GM12875 (cell line): Measurements from ENCODE around the gene TNS1.

Experiments used
- H3K4me3 ChIP-seq: one replicate; pipeline ENCODE4 v1.5.1; 2011; ENCODE audit warnings: low read depth, low read length, control low read depth
- CTCF ChIP-seq: IDR thresholded peaks from 2 replicates; pipeline ENCODE4 v1.5.1; 2011; ENCODE audit warnings: low read depth, mild to moderate bottlenecking, control low read depth, inconsistent platforms, low read length, moderate library complexity, borderline replicate concordance; ENCODE audit not compliant: insufficient read depth

TNS1 gene

DNA sequence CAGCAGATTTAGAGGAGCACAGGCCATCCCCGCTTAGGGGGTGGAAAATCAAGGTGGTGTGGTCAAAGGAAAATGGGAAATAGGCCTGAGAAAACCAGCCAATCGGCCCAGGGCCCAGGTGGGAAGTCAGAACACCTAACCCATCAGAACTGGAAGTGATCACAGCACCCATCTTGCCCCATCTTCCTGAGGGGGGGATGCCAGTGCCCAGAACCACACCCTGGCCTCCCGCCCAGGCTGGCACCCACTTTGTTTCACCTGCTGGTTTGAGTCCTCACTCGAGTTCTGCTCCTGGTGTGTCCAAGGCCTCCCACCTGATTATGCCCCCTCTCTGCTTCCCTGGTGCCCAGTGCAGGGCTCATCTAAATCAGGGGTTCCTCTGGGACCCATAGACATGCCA lies 174.5 kb downstream of the TNS1 start:
- no peak overlapping the region for H3K4me3 ChIP-seq
- no peak for TF ChIP-seq CTCF

GRCh38 chr2:217827430-217828201 lies 175.2 kb downstream of the TNS1 start:
- no peak for TF ChIP-seq CTCF
- H3K4me3 ChIP-seq = no peak overlapping the region

- no peak overlapping the region for H3K4me3 ChIP-seq
- no peak for TF ChIP-seq CTCF
Measured at GRCh38 chr2:217826991-217827390, 175.8 kb downstream of the TNS1 start.

DNA sequence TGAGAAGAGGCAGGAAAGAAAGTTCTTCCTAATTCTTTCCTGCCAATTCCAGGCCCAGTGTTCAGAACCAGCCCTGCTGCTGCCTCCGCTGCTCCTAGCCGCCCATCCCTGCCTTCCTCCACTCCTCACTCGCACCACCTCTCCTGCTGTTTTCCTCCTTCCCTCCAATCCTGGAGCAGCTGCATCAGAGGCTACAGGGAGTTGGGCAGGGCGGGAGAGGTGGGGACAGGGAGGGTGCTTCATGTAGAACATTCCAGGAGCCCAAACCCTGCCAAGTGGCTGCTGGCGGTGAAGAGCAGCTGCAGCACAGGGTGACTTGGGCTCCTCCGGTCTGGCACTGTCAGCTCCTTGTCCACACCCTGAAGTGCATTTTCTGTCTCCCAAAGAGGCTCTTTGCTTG lies 176.3 kb downstream of the TNS1 start:
- TF ChIP-seq CTCF = no peak
- no peak overlapping the region for H3K4me3 ChIP-seq

DNA sequence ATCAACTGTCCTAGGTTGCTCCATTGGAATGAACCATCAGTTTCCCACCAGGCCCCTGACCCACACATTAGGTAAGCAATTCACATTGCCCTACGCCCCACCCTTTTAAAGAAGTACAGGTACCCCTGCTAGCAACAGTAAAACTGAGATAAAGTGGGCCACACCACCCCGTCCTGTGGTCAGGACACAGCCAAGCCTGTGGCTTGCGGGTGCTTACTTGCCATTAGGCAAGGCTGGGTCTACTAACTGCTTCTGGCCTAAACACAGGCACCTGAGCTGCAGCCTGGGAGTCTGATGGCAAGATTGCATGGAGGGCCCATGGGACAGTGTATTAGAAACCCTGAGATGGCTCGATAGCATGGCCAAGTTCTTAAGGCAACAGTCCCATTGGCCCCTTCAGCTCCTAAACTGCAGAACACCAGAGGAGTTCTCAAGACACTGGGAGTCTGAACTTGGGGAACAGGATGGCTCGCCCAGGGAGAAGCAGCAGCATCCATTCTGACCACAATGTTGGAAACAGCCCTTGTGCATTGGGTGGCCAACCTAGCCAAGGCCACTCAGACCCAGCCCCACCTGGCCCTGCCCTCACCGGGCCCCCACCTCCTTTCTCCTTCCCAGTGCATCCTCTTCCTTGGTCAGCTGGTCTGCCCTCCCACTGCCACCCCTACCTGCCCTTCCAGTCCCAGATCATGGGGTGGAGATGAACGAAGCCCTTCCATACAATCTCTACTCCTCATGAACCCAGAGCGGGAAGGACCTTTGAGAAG lies 177.1 kb downstream of the TNS1 start:
- TF ChIP-seq CTCF = no peak
- H3K4me3 ChIP-seq = no peak overlapping the region

DNA sequence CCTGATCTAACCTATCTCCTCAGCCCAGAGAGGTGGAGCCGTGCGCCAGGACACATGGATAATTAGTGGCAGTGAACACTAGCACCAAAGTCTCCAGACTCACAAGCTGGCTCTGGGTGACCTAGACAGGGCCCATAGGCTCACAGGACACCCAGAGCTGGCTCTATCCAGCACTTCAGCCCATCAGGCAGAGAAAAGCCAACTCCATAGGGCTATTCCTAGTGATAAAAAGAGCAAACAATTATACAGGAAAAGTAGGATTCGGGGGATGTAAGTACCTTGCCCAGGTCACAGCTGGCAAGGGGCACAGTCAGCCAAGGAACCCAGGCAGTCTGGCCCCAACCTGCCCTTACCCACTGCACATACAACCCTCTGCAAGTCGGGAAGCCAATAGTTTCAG lies 178.6 kb downstream of the TNS1 start:
- no peak for TF ChIP-seq CTCF
- no peak overlapping the region for H3K4me3 ChIP-seq

- no peak for TF ChIP-seq CTCF
- no peak overlapping the region for H3K4me3 ChIP-seq
Measured at GRCh38 chr2:217823626-217824025, 179.2 kb downstream of the TNS1 start.
